Activated CD8-positive, alpha-beta memory T cell treated with anti-CD3 and anti-CD28 coated beads, Interleukin-2, amount 50 U/mL, for 24 hours (primary cell): ENCODE results near the gene SLC22A6.

Experiments
- DNase-seq: peaks from one replicate; pipeline ENCODE4 v3.0.0-alpha.2; 2020; ENCODE audit errors: extremely low read depth

The SLC22A6 gene

DNA sequence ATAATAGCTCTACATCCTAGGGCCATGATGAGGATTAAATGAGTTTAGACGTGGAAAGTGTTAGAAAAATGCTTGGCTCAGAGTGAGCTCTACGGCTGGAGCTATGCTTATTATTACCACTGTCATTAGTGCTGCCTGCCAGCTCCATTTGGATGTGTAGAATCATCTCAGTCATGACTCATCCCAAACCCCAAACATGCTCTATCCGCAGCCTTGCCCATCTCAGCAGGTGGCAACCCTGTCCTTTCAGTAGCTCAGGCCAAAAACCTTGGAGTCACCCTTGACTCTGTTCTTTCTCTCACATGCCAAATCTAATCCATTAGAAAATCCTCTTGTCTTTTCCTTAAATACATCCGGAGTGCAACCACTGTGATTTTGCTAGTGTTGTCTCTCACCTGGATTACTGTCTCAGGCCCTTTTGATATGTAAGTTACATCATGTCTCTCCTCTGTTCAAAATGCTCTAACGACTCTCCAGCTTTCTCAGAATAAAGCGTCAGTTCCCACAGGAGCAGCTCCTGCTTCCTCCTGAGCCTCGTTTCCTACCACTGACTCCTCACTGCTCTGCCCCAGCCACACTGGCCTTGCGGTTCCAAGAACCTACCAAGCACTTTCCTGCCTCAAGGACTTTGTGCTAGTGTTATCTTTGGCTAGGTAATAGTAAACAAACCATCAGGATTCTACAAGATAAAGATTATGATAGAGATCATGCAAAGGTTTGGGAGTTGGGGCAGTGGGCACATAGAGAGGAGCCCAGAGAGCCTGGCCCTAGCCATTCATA, 53.1 kb downstream of the SLC22A6 start:
- no peak for DNase-seq

DNA sequence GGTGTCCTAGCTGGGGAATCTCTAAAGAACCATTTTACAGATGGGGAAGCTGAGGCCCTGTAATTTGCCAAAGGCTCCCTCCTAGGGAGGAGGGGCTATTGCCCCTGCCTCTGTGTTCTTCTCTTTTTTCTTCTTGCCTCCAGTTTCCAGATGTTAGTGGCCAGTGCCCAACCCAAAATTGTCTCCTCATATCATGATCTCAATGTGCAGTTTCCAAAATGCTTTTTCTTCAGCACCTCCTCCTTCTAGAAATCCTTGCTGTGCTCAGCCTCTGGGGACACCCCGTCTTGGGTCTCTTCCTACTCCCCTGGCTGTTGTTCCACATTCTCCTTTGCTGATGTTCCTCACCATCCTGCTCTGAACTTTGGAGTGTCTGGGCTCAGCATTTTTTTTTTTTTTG, 54.1 kb downstream of the SLC22A6 start:
- no peak for DNase-seq

DNA sequence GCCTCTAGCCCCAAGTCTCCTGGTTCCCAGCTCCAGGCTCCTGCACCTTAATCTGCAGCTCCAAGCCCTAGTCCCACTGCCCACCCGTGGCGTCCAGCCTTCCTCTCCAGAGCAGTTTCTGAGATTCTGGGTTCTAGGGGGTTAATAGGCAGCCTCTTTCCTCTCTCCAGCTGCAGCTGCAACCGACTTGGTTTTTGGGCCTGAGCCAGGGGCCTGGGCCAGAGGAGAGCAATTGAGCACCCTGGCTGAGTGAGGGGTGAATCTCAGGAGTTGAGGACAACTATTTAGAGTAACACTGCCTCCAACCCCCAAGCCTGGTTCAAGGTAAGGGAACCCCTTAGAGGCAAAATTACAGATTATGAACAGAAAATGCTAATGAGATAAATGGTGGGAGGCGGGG, 54.6 kb downstream of the SLC22A6 start:
- DNase-seq: no peak

- DNase-seq: no peak
Measured at GRCh38 chr11:62928011-62928410, 56.8 kb downstream of the SLC22A6 start.

DNA sequence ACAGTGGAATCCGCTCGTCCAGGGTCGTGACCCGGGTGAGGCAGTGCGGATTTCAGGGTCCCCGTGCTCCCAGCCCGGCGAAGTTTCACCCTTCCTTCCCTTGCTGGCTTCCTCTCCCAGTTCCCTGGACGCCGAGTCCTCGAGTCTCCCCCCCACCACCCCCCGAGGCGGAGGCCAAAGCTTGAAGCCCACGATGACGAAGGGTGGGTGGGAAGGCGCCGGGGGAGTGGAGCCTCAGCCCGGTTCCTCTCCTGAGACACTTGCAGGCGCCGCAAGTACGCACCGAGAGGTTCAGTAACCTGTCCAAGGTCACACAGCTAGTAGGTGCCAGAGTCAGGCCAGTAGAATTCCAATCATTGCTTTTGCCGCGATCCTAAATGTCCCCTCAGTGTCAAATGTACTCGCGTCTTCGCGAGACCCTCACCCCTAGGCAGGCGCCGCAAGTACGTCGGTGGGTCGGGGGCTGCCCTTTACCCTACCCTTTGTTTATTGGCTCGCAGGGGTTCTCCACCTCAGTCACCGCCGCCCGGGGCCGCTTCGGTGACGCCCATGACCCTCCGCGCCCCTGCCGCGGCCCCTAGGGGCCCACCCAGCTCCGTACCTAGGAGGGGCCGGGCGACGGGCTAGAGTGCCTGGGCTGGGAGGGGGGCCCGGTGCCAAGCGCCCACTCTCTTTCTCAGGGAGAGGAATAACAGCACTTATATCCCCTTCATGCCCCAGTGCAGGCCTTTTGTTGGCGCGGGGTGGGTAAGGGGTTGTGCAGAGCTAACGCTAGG, 57.9 kb downstream of the SLC22A6 start:
- DNase-seq: no peak
